OCI-LY1 (cell line): Measurements from ENCODE around the gene WWOX.

ENCODE experiments used
- H2AFZ ChIP-seq: fragments of 200-600 bp; sonication (generic), shearing (Covaris generic); 2 replicates; pipeline ENCODE4 v1.6.0; 2014; ENCODE audit warnings: antibody characterized with exemption, mild to moderate bottlenecking, low read length
- H3F3A ChIP-seq: fragments of 200-600 bp; sonication (generic), shearing (Covaris generic); 2 replicates; pipeline ENCODE4 v1.6.0; 2014; ENCODE audit warnings: mild to moderate bottlenecking, antibody characterized with exemption, low read length, moderate library complexity; ENCODE audit not compliant: insufficient read depth
- H3K27ac ChIP-seq: fragments of 200-600 bp; sonication (generic); 2 replicates; pipeline ENCODE4 v1.5.1; 2014; ENCODE audit warnings: low read length, mixed run types, mild to moderate bottlenecking, low read depth; ENCODE audit not compliant: poor library complexity, severe bottlenecking
- H3K27me3 ChIP-seq: fragments of 200-600 bp; sonication (generic); 2 replicates; pipeline ENCODE4 v1.6.0; 2014; ENCODE audit warnings: antibody characterized with exemption, mild to moderate bottlenecking, low read length, moderate library complexity; ENCODE audit not compliant: insufficient read depth
- H3K36me3 ChIP-seq: fragments of 200-600 bp; sonication (generic); 2 replicates; pipeline ENCODE4 v1.6.1; 2014; ENCODE audit warnings: mild to moderate bottlenecking, antibody characterized with exemption, low read length, moderate library complexity, mixed read lengths; ENCODE audit not compliant: insufficient read depth
- H3K4me1 ChIP-seq: fragments of 200-600 bp; sonication (generic); 2 replicates; pipeline ENCODE4 v1.5.1; 2014; ENCODE audit warnings: mild to moderate bottlenecking, low read length, moderate library complexity; ENCODE audit not compliant: insufficient read depth, severe bottlenecking
- H3K4me2 ChIP-seq: fragments of 200-600 bp; sonication (generic), shearing (Covaris generic); 2 replicates; pipeline ENCODE4 v1.6.1; 2014; ENCODE audit warnings: low read length
- H3K4me3 ChIP-seq: fragments of 200-600 bp; sonication (generic); 2 replicates; pipeline ENCODE4 v1.5.1; 2014; ENCODE audit warnings: low read length, low read depth, mild to moderate bottlenecking, mixed read lengths; ENCODE audit not compliant: poor library complexity, severe bottlenecking
- H3K79me2 ChIP-seq: fragments of 200-600 bp; shearing (Covaris generic); 2 replicates; pipeline ENCODE4 v1.6.1; 2016; ENCODE audit warnings: mixed run types, low read length, mixed read lengths; ENCODE audit not compliant: insufficient read depth
- H3K9ac ChIP-seq: fragments of 200-600 bp; sonication (generic), shearing (Covaris generic); 2 replicates; pipeline ENCODE4 v1.6.1; 2014; ENCODE audit warnings: mild to moderate bottlenecking, low read length, mixed read lengths
- H3K9me2 ChIP-seq: fragments of 200-600 bp; sonication (generic), shearing (Covaris generic); 2 replicates; pipeline ENCODE4 v1.6.1; 2014; ENCODE audit warnings: low read depth, mild to moderate bottlenecking, low read length, mixed read lengths
- H3K9me3 ChIP-seq: fragments of 200-600 bp; shearing (Covaris generic); 2 replicates; pipeline ENCODE4 v1.6.1; 2014; ENCODE audit warnings: low read length, mixed read lengths
- H4K20me1 ChIP-seq: fragments of 200-600 bp; sonication (generic), shearing (Covaris generic); 2 replicates; pipeline ENCODE4 v1.6.0; 2016; ENCODE audit warnings: mild to moderate bottlenecking, low read length; ENCODE audit not compliant: insufficient read depth
- CTCF ChIP-seq: fragments of 200-600 bp; sonication (generic), shearing (Covaris generic); IDR thresholded peaks from 2 replicates; pipeline ENCODE4 v1.5.1; 2017; ENCODE audit warnings: mild to moderate bottlenecking, antibody characterized with exemption, low read length, moderate library complexity, mixed read lengths
- EZH2 ChIP-seq: fragments of 200-600 bp; sonication (generic), shearing (Covaris generic); IDR thresholded peaks from 2 replicates; pipeline ENCODE4 v1.8.0; 2017; ENCODE audit warnings: borderline replicate concordance, mixed run types, mild to moderate bottlenecking, antibody characterized with exemption, low read length, moderate library complexity, mixed read lengths

Gene WWOX

GRCh38 chr16:78667675-78668074 lies 568.2 kb downstream of the WWOX start:
- no peaks in the 10 kb centered on the region for H3K27me3 ChIP-seq
- no peak overlapping the region for H3K9ac ChIP-seq
- TF ChIP-seq EZH2 = no peak
- TF ChIP-seq CTCF = no peak
- H3K79me2 ChIP-seq = no peaks in the 10 kb centered on the region
- no peaks in the 10 kb centered on the region for H3K9me2 ChIP-seq
- H3K4me2 ChIP-seq = no peak overlapping the region
- no peaks in the 10 kb centered on the region for H3K9me3 ChIP-seq
- no peak overlapping the region for H2AFZ ChIP-seq
- no peaks in the 10 kb centered on the region for H3F3A ChIP-seq
- H3K4me1 ChIP-seq = no peaks in the 10 kb centered on the region
- no peak overlapping the region for H3K27ac ChIP-seq
- H3K36me3 ChIP-seq = no peaks in the 10 kb centered on the region
- no peak overlapping the region for H3K4me3 ChIP-seq
- H4K20me1 ChIP-seq = no peaks in the 10 kb centered on the region

- H4K20me1 ChIP-seq = no peaks in the 10 kb centered on the region
- H3K4me3 ChIP-seq = no peak overlapping the region
- H3K79me2 ChIP-seq = no peaks in the 10 kb centered on the region
- H3K36me3 ChIP-seq = no peaks in the 10 kb centered on the region
- H2AFZ ChIP-seq = no peak overlapping the region
- no peak overlapping the region for H3K9ac ChIP-seq
- no peak overlapping the region for H3K27ac ChIP-seq
- H3K9me2 ChIP-seq = no peaks in the 10 kb centered on the region
- H3K9me3 ChIP-seq = no peaks in the 10 kb centered on the region
- H3K4me1 ChIP-seq = no peaks in the 10 kb centered on the region
- no peak overlapping the region for H3K4me2 ChIP-seq
- TF ChIP-seq CTCF (no peak), EZH2 (no peak)
- H3K27me3 ChIP-seq = no peaks in the 10 kb centered on the region
- H3F3A ChIP-seq = no peaks in the 10 kb centered on the region
Measured at GRCh38 chr16:78668393-78668792, 568.9 kb downstream of the WWOX start.

- H3K9ac ChIP-seq = no peak overlapping the region
- H4K20me1 ChIP-seq = no peaks in the 10 kb centered on the region
- no peaks in the 10 kb centered on the region for H3K9me2 ChIP-seq
- no peaks in the 10 kb centered on the region for H3K9me3 ChIP-seq
- H3K79me2 ChIP-seq = no peaks in the 10 kb centered on the region
- H3K4me1 ChIP-seq = no peaks in the 10 kb centered on the region
- no peaks in the 10 kb centered on the region for H3F3A ChIP-seq
- H3K4me2 ChIP-seq = no peak overlapping the region
- H2AFZ ChIP-seq = no peak overlapping the region
- H3K4me3 ChIP-seq = no peak overlapping the region
- H3K27ac ChIP-seq = no peak overlapping the region
- no peak for TF ChIP-seq CTCF
- no peak for TF ChIP-seq EZH2
- H3K36me3 ChIP-seq = no peaks in the 10 kb centered on the region
- H3K27me3 ChIP-seq = no peaks in the 10 kb centered on the region
Measured at GRCh38 chr16:78669994-78670393, 570.5 kb downstream of the WWOX start.
